NCI-H526 (cell line): ENCODE data around the gene MYORG.

Experiments
- DNase-seq, 2 experiments: peaks; one replicate each; lab custom pipeline; 2025; lab: John Stamatoyannopoulos, UW

Gene MYORG

GRCh38 chr9:34384368-34385165, 7.9 kb upstream of the MYORG start:
- no peak for DNase-seq

- no peak for DNase-seq
Measured at GRCh38 chr9:34383904-34384303, 7.2 kb upstream of the MYORG start.

DNA sequence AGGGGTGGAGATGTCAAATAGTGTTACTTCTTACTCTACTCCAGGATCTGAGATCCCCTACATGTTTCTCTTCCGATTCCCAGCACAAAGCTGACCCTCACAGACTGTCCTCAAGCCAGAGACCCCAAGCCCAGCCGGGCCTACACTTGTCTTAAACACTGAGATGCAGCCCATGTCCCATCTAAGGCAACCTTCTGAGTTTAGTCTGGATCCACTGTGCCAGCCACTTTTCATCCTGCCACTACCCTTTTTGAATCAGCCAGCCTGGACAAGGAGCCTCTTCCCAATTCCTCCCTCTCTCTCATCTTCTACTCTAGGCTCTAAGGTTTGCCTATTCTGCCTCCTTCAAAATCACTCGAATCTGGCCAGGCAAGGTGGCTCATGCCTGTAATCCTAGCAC, 6.2 kb upstream of the MYORG start:
- DNase-seq: no peak

DNA sequence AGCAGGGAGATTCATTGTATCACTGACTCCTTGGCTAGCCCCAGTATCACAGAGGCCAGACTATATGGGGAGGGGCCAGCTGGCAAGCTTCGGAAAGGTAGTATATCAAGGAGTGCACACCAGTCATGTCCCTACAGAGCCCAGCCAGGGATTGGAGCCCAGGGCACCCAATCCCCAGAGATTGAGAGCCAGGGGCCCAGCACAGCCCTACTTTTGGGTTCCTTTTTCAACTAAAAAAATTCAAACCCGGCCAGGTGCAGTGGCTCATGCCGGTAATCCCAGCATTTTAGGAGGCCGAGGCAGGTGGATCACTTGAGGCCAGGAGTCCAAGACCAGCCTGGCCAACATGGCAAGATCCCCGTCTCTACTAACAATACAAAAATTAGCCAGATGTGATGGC, 5.4 kb upstream of the MYORG start:
- no peak for DNase-seq

GRCh38 chr9:34381323-34381722, 4.6 kb upstream of the MYORG start:
- peak; percentile 29 to 55 for DNase-seq

GRCh38 chr9:34380511-34381315, 4.0 kb upstream of the MYORG start:
- DNase-seq: peak; percentile 47 to 87

DNA sequence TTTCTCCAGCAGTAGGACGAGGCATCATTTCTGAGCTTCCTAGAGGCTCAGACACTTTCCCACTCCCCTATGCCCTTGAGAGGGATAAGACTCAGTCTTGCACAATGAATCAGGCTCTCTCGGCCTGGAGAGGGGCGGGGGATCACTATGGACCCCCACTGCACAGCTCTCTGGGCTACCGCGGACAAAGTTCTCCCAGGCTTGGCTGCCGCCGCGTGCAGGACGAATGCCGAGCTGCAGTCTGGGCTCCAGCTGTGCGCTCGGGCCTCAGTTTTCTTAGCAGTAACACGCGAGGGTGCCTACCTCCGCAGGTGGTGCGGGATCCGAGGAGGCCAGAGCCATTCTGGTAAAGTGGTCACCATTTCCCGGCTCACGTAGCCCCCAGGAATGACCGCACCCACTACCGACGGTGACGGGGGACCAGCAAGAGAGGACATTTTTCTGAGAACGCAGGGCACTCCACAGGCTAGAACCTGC, 3.4 kb upstream of the MYORG start:
- peak in 1 of 2 experiments; percentile 44 for DNase-seq

DNA sequence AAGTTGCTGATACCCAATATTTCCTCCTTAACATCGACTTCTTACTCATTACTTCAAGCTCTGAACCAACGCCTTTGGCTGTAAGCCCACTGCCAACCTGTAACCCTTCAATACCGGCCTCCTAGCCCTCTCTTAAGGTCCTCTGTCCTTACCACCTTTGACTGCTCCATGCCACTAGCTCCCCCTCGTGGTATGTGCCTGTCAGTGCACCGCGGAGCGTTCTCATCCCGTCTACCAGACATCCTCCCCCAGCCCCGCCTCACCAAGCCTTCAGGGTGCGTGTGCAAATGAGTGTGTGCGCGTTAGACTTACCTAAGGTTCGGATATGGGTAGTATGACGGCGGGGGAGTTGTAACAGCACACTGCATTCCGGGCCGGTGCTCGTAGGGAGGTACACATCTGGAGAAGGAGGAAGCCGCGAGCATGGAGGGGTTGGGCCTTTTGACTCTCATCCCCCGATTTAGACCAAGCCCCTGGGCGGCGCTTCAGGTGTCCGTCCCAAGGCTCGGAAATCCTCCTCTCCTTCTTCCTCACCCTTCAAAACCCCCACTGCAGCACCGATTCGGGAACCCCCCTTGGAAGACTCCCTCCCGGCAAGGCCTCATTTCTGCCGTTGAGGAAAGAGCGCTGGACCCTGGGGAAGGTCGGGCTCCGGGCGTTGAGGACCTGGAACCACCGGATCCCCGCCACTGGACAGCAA, 2.8 kb upstream of the MYORG start:
- DNase-seq: peak; percentile 85 to 90

GRCh38 chr9:34378376-34379060, 1.8 kb upstream of the MYORG start:
- DNase-seq: no peak

GRCh38 chr9:34377404-34377746, 677 bp upstream of the MYORG start:
- peak in 1 of 2 experiments; percentile 83 for DNase-seq

DNA sequence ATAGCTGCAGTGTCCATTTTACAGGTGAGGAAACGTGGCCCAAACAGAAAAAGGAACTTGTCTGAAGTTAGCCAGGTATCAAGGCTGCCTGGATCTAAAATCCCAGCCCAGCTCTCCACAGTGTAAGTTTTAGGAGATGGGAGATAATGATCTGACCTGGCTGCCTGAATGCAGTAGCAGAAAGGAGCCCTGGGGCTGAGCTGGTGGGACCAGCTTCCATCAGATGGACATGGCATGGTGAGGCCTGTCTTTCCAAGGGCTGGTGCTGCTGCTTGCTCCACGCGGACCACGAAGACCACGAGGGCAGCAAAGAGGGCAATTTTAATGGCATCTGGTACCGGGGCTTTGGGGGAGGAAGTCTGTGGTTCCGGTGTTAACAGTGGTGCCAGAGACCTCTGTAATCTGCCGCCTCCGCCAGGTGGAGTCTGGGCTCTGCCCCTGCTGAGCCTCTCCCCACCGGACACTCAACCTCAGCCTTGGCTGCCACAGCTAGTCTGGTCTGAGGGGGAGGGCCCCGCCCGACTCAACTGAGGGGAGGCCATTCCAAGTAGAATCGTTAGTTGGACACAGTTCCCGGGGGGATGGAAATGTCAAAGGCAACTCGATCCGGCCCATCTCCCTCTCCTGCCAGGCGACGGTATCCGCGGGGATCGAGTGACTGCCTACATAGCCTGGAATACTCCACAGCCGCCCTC, 650 bp downstream of the MYORG start:
- DNase-seq: peak; percentile 44 to 58

DNA sequence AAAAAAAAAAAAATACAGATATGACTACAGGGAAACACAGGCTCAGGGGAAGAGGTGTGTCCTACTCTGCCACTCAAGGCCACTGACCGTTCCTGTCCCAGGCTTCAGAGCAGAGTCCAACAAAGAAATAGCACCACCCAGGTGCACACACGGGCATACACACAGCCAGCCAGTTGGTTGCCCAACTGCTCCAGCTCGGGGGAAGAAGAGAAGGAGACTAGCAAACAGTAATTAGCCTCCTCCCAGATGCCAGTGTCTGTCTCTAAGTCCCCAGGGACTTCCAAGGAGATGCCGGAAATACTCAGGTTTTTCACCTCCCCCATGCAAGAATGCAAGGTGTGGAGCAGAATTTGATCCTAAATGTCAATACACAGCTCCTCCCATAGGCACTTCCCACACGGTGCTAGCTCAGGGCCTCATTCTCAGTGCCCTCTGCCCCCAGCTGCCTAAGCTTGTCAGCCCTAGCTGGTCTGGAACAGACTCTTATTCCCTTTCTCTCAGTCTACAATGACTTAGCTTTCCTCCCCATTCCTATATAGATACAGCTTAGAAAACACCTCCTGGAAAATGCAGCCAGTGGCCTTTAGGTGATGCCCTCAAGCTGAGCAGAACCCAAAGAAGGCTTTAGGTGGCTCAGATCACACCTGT, 1.7 kb downstream of the MYORG start:
- DNase-seq: peak; percentile 41 to 45

DNA sequence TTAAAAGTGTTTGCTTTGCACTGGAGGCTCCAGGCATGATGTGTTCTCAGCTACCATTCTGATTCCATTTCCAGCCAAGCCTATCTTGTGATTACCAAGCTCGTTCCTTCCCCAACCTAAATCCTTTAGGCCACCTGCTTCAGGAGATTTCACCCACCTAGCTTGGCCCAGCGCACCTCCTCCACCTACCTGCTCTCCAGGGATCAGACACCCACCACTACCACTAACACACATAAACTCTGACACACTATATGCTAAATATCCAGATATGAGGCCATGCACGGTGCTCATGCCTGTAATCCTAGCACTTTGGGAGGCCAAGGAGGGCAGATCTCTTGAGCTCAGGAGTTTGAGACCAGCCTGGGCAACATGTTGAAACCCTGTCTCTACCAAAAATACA, 2.4 kb downstream of the MYORG start:
- no peak for DNase-seq

- DNase-seq: no peak
Measured at GRCh38 chr9:34373749-34374148, 2.9 kb downstream of the MYORG start.

- DNase-seq: no peak
Measured at GRCh38 chr9:34372467-34373011, 4.2 kb downstream of the MYORG start.

DNA sequence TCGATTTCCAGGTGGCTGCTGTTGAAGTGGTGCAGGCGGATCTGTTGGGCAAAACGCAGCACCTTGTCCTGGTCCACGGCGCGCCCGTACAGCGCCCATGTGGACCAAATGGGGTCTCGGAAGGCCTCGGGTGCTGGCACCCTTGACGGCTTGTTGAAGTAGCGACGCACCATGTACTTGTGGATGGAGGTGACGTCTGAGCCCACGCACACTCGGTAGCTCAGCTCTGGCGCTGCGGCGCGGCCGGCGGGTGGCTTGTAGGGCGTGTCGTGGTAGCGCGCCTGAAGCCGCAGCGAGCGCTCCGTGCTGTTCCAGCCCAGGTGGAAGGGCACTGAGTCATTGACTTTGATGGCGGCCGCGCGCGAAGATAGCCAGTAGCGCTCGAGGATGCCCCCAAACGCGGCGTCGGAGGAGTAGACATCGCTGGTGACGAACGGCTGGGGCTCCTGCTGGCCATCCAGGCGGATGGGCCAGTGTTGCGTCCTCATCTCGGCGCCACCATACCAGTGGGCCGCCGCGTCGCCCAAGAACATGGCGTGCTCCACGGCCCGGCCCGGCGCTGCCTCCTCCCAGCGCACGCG, 4.7 kb downstream of the MYORG start:
- DNase-seq: no peak

- DNase-seq: no peak
Measured at GRCh38 chr9:34370970-34371880, 5.5 kb downstream of the MYORG start.

DNA sequence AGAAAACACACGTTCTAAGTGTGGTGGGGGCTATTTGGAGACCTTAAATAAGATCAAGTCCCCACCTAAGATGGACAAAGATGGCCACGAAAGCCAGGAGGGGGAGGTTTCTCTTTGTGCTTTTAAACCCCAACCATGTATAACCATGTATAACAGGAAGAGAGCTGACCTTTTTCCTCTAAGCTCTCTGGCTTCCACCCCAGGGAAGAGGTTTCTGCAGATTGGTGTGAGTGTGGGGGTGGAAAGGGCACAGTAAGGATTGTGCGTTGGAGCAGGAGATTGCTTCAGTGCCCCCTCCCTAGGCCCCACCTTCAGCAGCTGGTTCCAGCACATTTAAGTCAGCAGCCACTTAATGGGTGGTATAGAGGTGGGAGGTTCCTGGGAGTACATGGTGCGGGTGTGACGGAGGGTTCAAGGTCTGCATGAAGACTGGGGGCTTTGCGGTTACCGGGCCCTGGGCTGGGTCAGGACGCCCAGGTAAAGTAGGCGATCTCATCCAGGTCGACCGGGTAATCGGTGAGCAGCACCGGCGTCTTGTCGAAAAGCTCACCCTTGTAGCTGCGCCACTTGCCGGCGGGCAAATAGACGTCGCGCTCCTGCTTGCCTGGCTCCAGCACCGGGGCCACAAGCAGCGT, 6.2 kb downstream of the MYORG start:
- DNase-seq: no peak

DNA sequence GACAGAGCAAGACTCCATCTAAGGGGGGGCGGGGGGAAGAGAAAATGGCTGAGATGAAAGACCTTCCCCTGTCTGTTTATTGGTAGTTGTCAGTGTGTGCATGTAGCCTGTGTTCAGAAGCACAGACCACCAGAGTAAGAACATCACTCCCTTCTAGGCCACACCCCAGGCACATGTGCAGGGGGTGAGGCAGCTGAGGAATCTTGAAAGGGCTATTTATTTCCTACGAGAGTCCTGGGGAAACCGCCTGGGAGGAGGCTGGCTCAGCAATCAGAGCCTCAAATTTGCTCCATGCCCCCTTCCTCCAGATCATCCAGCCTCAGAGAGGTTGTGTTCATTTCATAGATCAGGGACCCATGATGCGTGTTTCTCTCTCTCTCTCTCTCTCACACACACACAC, 7.1 kb downstream of the MYORG start:
- no peak for DNase-seq
